ENCODE data around the gene SUGT1.

The SUGT1 gene

DNA sequence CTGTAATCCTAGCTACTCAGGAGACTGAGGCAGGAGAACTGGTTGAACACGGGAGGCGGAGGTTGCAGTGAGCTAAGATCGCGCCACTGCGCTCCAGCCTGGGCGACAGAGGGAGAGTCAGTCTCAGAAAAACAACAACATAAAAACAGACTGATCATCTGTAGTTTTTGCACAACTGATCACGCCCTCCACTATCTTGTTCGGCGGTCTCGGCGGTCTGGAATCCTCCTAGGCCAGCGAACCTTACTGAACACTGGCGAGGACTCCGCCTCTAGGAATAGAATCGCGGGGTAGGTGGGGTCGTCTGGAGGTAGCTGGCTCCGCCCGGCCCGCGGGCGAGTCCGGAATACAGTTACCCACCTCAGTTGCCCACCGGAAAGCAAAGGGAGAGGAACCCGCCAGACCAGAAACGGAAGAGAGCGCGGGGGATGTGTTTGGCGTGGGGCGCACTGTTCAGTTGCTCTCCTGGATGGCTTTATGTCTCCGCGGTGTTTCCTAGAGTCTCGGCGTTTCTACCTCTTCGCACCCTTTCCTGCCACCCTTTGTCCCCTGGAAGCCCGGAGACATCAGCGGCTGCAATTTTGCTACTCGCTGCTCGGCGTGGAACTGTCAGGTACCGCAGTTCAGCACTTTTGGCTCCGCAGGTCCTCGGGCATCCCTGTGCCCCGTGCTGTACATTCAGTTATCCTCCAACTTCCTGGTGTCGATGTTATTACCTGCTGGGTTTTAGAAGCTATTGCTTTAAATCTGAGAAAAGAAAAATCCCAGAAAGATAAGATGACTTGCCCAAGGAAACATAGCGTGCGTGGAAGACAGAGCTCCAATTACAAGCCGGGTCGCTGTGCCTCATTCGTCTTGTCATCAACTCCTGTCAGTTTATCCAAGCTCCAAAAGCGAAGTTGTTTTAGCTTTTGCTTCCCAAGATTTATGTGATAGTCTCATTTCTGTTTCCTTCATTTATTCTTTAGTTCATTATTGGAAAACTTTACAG, 35.3 kb upstream of the SUGT1 start (continued):
- TF ChIP-seq, protein P1, sequence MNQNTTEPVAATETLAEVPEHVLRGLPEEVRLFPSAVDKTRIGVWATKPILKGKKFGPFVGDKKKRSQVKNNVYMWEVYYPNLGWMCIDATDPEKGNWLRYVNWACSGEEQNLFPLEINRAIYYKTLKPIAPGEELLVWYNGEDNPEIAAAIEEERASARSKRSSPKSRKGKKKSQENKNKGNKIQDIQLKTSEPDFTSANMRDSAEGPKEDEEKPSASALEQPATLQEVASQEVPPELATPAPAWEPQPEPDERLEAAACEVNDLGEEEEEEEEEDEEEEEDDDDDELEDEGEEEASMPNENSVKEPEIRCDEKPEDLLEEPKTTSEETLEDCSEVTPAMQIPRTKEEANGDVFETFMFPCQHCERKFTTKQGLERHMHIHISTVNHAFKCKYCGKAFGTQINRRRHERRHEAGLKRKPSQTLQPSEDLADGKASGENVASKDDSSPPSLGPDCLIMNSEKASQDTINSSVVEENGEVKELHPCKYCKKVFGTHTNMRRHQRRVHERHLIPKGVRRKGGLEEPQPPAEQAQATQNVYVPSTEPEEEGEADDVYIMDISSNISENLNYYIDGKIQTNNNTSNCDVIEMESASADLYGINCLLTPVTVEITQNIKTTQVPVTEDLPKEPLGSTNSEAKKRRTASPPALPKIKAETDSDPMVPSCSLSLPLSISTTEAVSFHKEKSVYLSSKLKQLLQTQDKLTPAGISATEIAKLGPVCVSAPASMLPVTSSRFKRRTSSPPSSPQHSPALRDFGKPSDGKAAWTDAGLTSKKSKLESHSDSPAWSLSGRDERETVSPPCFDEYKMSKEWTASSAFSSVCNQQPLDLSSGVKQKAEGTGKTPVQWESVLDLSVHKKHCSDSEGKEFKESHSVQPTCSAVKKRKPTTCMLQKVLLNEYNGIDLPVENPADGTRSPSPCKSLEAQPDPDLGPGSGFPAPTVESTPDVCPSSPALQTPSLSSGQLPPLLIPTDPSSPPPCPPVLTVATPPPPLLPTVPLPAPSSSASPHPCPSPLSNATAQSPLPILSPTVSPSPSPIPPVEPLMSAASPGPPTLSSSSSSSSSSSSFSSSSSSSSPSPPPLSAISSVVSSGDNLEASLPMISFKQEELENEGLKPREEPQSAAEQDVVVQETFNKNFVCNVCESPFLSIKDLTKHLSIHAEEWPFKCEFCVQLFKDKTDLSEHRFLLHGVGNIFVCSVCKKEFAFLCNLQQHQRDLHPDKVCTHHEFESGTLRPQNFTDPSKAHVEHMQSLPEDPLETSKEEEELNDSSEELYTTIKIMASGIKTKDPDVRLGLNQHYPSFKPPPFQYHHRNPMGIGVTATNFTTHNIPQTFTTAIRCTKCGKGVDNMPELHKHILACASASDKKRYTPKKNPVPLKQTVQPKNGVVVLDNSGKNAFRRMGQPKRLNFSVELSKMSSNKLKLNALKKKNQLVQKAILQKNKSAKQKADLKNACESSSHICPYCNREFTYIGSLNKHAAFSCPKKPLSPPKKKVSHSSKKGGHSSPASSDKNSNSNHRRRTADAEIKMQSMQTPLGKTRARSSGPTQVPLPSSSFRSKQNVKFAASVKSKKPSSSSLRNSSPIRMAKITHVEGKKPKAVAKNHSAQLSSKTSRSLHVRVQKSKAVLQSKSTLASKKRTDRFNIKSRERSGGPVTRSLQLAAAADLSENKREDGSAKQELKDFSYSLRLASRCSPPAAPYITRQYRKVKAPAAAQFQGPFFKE (tag by site-specific recombination; IDR thresholded peaks at IDR 0.05; ENCODE audit: borderline replicate concordance): no peak
- TF ChIP-seq ZNF157 (tag by site-specific recombination; IDR thresholded peaks at IDR 0.05) (no peak), ZNF701 (tag by site-specific recombination; IDR thresholded peaks at IDR 0.05) (no peak), ZFP69B (tag by site-specific recombination; IDR thresholded peaks at IDR 0.05) (peak; percentile 88), IKZF3 (tag by site-specific recombination; IDR thresholded peaks at IDR 0.05) (peak; percentile 74; the same call in 1 of the 2 replicates), HOXC10 (CRISPR knock-in tag; IDR thresholded peaks at IDR 0.05) (no peak), ZNF266 (tag by site-specific recombination; IDR thresholded peaks at IDR 0.05; ENCODE audit: low read depth) (no peak), KLF16 (tag by site-specific recombination; IDR thresholded peaks at IDR 0.05) (no peak; the same call in 1 of the 2 replicates), ZNF791 (tag by site-specific recombination; IDR thresholded peaks at IDR 0.05) (no peak), EGR2 (tag by site-specific recombination; IDR thresholded peaks at IDR 0.05; ENCODE audit: low read depth) (no peak; the same call in 1 of the 2 replicates), TCF7L2 (IDR thresholded peaks at IDR 0.05; ENCODE audit: borderline replicate concordance, low read depth, low read length) (no peak), KLF9 (tag by site-specific recombination; IDR thresholded peaks at IDR 0.05; ENCODE audit: low read depth) (peak; percentile 49; the same call in 1 of the 2 replicates), ZNF664 (tag by site-specific recombination; IDR thresholded peaks at IDR 0.05) (no peak), YY2 (tag by site-specific recombination; IDR thresholded peaks at IDR 0.05) (no peak)
- TF ChIP-seq, protein P2, sequence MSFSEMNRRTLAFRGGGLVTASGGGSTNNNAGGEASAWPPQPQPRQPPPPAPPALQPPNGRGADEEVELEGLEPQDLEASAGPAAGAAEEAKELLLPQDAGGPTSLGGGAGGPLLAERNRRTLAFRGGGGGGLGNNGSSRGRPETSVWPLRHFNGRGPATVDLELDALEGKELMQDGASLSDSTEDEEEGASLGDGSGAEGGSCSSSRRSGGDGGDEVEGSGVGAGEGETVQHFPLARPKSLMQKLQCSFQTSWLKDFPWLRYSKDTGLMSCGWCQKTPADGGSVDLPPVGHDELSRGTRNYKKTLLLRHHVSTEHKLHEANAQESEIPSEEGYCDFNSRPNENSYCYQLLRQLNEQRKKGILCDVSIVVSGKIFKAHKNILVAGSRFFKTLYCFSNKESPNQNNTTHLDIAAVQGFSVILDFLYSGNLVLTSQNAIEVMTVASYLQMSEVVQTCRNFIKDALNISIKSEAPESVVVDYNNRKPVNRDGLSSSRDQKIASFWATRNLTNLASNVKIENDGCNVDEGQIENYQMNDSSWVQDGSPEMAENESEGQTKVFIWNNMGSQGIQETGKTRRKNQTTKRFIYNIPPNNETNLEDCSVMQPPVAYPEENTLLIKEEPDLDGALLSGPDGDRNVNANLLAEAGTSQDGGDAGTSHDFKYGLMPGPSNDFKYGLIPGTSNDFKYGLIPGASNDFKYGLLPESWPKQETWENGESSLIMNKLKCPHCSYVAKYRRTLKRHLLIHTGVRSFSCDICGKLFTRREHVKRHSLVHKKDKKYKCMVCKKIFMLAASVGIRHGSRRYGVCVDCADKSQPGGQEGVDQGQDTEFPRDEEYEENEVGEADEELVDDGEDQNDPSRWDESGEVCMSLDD (tag by site-specific recombination; IDR thresholded peaks at IDR 0.05): no peak
- TF ChIP-seq, protein P3, sequence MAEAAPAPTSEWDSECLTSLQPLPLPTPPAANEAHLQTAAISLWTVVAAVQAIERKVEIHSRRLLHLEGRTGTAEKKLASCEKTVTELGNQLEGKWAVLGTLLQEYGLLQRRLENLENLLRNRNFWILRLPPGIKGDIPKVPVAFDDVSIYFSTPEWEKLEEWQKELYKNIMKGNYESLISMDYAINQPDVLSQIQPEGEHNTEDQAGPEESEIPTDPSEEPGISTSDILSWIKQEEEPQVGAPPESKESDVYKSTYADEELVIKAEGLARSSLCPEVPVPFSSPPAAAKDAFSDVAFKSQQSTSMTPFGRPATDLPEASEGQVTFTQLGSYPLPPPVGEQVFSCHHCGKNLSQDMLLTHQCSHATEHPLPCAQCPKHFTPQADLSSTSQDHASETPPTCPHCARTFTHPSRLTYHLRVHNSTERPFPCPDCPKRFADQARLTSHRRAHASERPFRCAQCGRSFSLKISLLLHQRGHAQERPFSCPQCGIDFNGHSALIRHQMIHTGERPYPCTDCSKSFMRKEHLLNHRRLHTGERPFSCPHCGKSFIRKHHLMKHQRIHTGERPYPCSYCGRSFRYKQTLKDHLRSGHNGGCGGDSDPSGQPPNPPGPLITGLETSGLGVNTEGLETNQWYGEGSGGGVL (tag by site-specific recombination; IDR thresholded peaks at IDR 0.05): no peak
- TF ChIP-seq, protein P4, sequence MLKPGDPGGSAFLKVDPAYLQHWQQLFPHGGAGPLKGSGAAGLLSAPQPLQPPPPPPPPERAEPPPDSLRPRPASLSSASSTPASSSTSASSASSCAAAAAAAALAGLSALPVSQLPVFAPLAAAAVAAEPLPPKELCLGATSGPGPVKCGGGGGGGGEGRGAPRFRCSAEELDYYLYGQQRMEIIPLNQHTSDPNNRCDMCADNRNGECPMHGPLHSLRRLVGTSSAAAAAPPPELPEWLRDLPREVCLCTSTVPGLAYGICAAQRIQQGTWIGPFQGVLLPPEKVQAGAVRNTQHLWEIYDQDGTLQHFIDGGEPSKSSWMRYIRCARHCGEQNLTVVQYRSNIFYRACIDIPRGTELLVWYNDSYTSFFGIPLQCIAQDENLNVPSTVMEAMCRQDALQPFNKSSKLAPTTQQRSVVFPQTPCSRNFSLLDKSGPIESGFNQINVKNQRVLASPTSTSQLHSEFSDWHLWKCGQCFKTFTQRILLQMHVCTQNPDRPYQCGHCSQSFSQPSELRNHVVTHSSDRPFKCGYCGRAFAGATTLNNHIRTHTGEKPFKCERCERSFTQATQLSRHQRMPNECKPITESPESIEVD (tag by site-specific recombination; IDR thresholded peaks at IDR 0.05): no peak
- TF ChIP-seq, protein P5, sequence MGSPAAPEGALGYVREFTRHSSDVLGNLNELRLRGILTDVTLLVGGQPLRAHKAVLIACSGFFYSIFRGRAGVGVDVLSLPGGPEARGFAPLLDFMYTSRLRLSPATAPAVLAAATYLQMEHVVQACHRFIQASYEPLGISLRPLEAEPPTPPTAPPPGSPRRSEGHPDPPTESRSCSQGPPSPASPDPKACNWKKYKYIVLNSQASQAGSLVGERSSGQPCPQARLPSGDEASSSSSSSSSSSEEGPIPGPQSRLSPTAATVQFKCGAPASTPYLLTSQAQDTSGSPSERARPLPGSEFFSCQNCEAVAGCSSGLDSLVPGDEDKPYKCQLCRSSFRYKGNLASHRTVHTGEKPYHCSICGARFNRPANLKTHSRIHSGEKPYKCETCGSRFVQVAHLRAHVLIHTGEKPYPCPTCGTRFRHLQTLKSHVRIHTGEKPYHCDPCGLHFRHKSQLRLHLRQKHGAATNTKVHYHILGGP (tag by site-specific recombination; IDR thresholded peaks at IDR 0.05): no peak
- TF ChIP-seq, protein P6, sequence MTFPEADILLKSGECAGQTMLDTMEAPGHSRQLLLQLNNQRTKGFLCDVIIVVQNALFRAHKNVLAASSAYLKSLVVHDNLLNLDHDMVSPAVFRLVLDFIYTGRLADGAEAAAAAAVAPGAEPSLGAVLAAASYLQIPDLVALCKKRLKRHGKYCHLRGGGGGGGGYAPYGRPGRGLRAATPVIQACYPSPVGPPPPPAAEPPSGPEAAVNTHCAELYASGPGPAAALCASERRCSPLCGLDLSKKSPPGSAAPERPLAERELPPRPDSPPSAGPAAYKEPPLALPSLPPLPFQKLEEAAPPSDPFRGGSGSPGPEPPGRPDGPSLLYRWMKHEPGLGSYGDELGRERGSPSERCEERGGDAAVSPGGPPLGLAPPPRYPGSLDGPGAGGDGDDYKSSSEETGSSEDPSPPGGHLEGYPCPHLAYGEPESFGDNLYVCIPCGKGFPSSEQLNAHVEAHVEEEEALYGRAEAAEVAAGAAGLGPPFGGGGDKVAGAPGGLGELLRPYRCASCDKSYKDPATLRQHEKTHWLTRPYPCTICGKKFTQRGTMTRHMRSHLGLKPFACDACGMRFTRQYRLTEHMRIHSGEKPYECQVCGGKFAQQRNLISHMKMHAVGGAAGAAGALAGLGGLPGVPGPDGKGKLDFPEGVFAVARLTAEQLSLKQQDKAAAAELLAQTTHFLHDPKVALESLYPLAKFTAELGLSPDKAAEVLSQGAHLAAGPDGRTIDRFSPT (tag by site-specific recombination; IDR thresholded peaks at IDR 0.05): peak; percentile 79
- TF ChIP-seq, protein P7, sequence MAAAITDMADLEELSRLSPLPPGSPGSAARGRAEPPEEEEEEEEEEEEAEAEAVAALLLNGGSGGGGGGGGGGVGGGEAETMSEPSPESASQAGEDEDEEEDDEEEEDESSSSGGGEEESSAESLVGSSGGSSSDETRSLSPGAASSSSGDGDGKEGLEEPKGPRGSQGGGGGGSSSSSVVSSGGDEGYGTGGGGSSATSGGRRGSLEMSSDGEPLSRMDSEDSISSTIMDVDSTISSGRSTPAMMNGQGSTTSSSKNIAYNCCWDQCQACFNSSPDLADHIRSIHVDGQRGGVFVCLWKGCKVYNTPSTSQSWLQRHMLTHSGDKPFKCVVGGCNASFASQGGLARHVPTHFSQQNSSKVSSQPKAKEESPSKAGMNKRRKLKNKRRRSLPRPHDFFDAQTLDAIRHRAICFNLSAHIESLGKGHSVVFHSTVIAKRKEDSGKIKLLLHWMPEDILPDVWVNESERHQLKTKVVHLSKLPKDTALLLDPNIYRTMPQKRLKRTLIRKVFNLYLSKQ (tag by site-specific recombination; IDR thresholded peaks at IDR 0.05; ENCODE audit: borderline replicate concordance): no peak

All from HEK293 (cell line).